ENCODE data around the gene OR6S1.

GRCh38 chr14:20675669-20676068 lies 34.2 kb upstream of the OR6S1 start:
- TF ChIP-seq CTCF (IDR thresholded peaks at IDR 0.05; ENCODE audit: poor library complexity, severe bottlenecking) = no peak
- no peak for TF ChIP-seq POLR2AphosphoS5 (IDR thresholded peaks at IDR 0.05)
- TF ChIP-seq TAF1 (IDR thresholded peaks at IDR 0.05; ENCODE audit: low read depth) = no peak
- no peak for TF ChIP-seq REST (IDR thresholded peaks at IDR 0.05; ENCODE audit: borderline replicate concordance)
- no peak for TF ChIP-seq EZH2 (IDR thresholded peaks at IDR 0.05; ENCODE audit: borderline replicate concordance, insufficient read depth, low read length, poor library complexity, severe bottlenecking)

All from neural cell (in vitro differentiated cells).